ENCODE measurements around the gene CHN2. TPM values are rescaled to one million over a fixed set of nuclear protein-coding genes. Genes with fewer than 3 reads are reported as not detected.

The CHN2 gene
- total RNA-seq, 1 experiment from 2014 or later = 2.1 TPM

GRCh38 chr7:29400437-29400836 lies 205.9 kb downstream of the CHN2 start:
- POLR2A ChIA-PET = no interaction called here
- Histone ChIP-seq H3K79me2 (ENCODE audit: insufficient read depth, low read length) (no peaks in the 10 kb centered on the region), H2AFZ (ENCODE audit: low read depth, low read length, poor library complexity, severe bottlenecking) (no peak overlapping the region), H3K9ac (ENCODE audit: low read length) (no peak overlapping the region), H3K9me3 (ENCODE audit: control insufficient read depth in 1 of 2, insufficient read depth in 1 of 2, low read depth in 1 of 2, low read length in 2 of 2) (no peaks in the 10 kb centered on the region), H3K36me3 (ENCODE audit: control insufficient read depth in 1 of 2, insufficient read depth in 2 of 2, low read length in 2 of 2) (no peaks in the 10 kb centered on the region), H3K4me2 (ENCODE audit: low read length) (no peak overlapping the region), H3K4me3 (replicated peaks in 1 of 2; ENCODE audit: low read depth in 1 of 2, low read length in 2 of 2) (no peak overlapping the region), H4K20me1 (ENCODE audit: insufficient read depth) (no peaks in the 10 kb centered on the region), H3K27me3 (ENCODE audit: insufficient read depth, low read length) (no peaks in the 10 kb centered on the region), H3K27ac (ENCODE audit: low read depth, low read length) (no peak overlapping the region), H3K9me2 (ENCODE audit: insufficient read depth) (no peaks in the 10 kb centered on the region), H3K4me1 (ENCODE audit: control insufficient read depth in 1 of 2, insufficient read depth in 2 of 2, low read length in 2 of 2) (no peaks in the 10 kb centered on the region)
- ATAC-seq (no peak), DNase-seq (ENCODE audit: low read depth, low spot score) (no peak)
- RAD21 ChIA-PET (ENCODE audit: low non-redundant PET in 1 of 2, low total read pairs in 2 of 2, uncharacterized antibody in 2 of 2, unreplicated experiment in 2 of 2) = no interaction called here
- intact Hi-C loops (cut with micrococcal nuclease) = no loop called here
- no peak for TF ChIP-seq TCF7L2 (IDR thresholded peaks at IDR 0.05; ENCODE audit: borderline replicate concordance, extremely low read depth, insufficient read depth, insufficient read length)
- TF ChIP-seq YY1 (IDR thresholded peaks at IDR 0.05; ENCODE audit: extremely low read depth, insufficient replicate concordance, low read depth, low read length) = no peak
- no peak for TF ChIP-seq CBX3 (IDR thresholded peaks at IDR 0.05; ENCODE audit: low read depth)
- TF ChIP-seq POLR2AphosphoS5 (IDR thresholded peaks at IDR 0.05; ENCODE audit: low read depth, low read length) = no peak
- no peak for TF ChIP-seq JUND (IDR thresholded peaks at IDR 0.05)
- no peak for TF ChIP-seq ELF1 (IDR thresholded peaks at IDR 0.05; ENCODE audit: borderline replicate concordance, low read depth)
- TF ChIP-seq SP1 (IDR thresholded peaks at IDR 0.05; ENCODE audit: low read depth) = no peak
- no peak for TF ChIP-seq POLR2A (IDR thresholded peaks at IDR 0.05; ENCODE audit: borderline replicate concordance, extremely low read depth, insufficient read depth, insufficient read length)
- TF ChIP-seq REST (IDR thresholded peaks at IDR 0.05; ENCODE audit: low read depth) = no peak
- TF ChIP-seq SRF (IDR thresholded peaks at IDR 0.05; ENCODE audit: low read depth) = no peak
- no peak for TF ChIP-seq ZNF274 (IDR thresholded peaks at IDR 0.05; ENCODE audit: low read depth, low read length)
- no peak for TF ChIP-seq SIN3A (IDR thresholded peaks at IDR 0.05; ENCODE audit: low read depth)
- TF ChIP-seq, protein P1, sequence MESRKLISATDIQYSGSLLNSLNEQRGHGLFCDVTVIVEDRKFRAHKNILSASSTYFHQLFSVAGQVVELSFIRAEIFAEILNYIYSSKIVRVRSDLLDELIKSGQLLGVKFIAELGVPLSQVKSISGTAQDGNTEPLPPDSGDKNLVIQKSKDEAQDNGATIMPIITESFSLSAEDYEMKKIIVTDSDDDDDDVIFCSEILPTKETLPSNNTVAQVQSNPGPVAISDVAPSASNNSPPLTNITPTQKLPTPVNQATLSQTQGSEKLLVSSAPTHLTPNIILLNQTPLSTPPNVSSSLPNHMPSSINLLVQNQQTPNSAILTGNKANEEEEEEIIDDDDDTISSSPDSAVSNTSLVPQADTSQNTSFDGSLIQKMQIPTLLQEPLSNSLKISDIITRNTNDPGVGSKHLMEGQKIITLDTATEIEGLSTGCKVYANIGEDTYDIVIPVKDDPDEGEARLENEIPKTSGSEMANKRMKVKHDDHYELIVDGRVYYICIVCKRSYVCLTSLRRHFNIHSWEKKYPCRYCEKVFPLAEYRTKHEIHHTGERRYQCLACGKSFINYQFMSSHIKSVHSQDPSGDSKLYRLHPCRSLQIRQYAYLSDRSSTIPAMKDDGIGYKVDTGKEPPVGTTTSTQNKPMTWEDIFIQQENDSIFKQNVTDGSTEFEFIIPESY (IDR thresholded peaks at IDR 0.05; ENCODE audit: extremely low read depth, insufficient replicate concordance, low read length) = no peak
- no peak for TF ChIP-seq ZFX (IDR thresholded peaks at IDR 0.05)
- BruUV-seq (replicated peaks) = no TSS peak
- CTCF ChIA-PET = no interaction called here

All from HCT116 (cell line).